Measurements from ENCODE around the gene RPGRIP1L.

The RPGRIP1L gene

DNA sequence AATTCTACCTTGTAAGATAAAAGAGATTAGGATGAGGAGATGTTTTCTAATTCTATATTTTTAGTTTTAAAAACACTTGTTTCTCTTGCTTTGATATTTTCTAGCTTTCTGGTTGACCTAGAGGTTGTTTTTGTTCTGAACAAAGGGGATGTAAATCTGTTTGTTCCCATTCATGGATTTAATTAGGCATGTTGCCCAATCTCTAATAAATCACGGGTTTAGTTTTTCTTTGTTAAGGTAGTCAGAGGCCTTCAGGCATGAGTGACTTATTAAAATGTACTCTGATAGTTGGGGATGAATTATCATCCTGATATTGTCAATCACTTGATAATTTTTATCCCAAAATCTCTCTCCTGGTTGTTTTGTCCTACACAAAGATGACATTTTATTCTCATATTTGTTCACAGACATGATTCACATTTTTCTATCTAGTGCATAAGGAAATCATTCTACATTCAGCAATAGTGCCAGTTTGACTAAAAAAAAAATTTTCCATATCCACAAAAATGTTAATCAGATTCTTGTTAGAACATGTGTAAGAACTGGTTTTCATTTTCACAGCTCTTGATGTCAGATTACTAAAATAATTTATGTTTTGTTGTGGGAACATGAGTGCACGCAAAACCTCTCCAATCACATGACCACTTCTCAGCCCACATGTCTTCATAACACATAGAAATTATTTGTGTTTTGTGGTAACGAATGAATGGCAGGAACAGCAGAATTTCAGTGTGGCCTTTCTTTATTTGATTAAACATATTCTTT lies 105.0 kb downstream of the RPGRIP1L start:
- DNase-seq = no peak

DNA sequence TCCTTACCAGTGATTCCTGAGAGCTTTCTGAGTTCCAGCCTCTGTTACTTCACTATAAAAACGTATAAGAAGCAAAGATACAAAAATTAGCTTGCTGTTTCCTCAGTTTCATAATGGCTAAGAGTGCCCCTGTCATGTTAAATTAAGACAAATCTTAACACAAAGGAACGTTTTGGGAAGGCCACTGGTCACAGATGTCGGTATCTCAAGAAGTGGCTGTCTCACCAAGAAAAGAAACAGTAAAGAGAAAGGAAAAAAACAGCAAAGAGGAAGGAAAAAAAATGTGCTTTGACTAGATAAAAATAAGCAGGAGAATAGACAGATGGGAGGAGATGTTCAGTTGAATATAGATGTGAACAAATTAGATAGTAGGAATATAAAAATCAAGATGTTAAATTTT lies 105.9 kb downstream of the RPGRIP1L start:
- no peak for DNase-seq

DNA sequence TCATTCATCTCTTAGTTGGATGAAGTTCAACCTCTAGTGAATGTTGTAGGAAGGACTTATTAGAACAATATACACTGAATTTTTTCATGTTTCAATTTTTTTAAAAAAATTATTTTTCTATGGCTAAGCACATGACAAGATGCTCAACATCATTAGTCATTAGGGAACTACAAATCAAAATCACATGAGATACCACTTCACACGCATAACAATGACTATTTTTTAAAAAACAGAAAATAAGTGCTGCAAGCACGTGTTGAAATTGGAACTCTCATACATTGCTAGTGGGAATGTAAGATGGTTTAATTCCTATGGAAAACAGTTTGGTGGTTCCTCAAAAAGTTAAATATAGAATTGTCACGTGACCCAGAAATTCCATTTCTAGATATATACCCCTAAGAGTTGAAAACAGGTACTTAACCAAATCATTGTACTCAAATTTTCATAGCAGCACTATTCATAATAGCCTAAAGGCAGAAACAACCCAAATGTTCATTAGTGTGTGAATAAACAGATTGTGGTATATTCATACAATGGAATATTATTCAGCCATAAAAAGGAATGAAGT lies 115.5 kb downstream of the RPGRIP1L start:
- DNase-seq = no peak

DNA sequence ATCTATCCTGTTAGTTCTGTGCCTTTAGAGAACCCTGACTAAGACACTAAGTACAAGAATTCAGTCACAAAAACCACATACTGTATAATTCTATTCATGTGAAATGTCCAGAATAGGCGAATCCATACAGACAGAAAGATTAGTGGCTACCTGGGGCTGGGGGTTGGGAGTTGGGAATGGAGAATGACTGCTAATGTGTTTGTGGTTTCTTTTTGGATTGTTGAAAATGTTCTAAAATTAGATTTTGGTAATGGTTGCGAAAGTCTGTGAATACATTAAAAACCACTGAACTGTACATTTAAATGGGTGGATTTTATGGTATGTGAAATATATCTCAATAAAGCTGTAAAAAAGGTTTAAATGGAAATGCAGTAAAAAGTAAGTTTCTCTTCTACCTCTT lies 120.3 kb downstream of the RPGRIP1L start:
- DNase-seq = no peak

DNA sequence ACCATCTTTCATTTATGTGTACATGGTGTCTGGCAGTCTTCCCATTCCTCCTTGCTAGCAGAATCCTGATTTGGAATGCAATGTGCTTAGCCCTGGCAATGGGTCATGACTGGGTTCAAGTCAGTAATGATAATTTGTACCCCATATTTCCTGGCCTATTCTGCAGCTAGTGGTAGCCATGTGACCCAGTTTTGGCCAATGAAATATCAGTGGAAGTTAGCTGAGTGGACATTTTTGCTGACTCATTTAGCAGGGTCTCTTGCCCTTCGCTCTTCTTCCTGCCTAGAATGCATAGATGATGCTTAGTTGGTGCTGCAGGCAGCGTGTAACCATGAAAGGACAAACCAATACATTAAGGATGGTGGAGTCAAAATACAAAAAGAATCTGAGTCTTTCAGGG lies 121.9 kb downstream of the RPGRIP1L start:
- DNase-seq = no peak

DNA sequence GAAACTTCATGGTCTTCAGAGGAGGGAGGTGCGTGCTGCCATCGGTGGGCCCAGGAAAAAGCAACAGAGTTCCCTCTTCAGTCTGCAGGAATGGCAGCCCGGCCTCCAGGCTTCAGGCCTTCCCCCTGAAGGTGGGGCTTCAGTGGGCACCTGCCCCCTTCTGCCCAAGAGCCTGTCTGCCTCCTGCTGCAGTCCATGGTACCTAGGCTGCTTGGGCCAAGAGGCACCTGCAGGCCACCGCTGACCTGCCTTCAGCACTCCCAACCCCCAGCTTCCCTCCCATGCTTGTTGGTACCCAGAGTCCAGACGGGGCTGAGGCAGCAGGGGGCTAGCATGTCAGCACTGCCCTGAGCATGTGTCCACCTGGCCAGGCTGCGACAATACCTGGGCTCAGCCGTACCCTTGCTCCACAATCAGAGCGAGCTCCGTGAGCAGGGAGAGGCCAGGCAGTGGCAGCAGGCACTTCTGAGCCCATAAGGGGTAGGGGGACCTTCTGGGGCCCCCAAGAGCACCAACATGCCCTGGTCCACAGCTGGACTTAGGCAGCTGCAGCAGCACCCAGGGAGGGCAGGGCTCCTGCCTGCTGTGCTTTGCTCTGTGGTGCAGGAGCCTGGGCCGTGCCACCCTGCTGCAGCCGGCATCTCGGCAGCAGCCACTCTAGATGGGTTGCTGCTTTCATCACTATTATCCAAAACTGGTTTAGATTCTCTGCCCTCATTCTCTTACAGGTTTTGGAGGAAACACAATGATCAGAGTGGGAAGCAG lies 123.4 kb downstream of the RPGRIP1L start:
- DNase-seq = no peak

DNA sequence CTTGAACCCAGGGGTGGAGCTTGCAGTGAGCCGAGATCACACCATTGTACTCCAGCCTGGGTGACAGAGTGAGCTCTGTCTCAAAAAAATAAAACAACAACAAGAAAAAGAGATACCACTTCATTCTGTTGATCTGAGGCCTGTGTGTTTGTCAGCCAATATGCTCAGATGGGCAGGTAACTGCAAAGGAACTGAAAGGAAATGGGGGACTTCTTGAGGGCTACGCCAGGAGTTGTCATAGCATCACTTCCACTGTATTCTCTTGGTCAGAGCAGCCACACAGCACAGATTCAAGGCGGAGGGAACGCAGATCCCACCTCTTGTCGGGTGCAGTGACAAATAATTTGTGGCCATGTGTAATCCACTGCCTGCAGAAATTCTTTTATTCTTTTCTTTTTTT lies 126.8 kb downstream of the RPGRIP1L start:
- DNase-seq = no peak

DNA sequence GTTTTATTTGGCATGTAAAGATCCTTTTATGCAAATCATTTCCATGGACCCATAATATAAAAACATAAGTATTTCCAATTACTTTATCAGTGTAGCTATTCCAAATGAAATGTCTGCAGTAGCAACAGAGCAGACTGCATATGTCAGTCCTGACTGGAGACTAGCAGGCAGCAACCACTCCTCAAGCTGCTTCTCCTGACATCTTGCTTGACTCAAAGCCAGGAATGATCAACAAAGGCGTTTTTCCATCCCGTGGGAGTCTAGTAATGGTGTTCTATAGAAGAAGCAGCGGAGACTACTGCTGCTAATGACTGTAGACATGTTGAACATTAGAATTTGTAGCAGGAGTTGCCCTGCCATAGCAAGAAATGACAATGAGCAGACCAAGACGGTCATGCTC lies 127.4 kb downstream of the RPGRIP1L start:
- peak; percentile 63 for DNase-seq

DNA sequence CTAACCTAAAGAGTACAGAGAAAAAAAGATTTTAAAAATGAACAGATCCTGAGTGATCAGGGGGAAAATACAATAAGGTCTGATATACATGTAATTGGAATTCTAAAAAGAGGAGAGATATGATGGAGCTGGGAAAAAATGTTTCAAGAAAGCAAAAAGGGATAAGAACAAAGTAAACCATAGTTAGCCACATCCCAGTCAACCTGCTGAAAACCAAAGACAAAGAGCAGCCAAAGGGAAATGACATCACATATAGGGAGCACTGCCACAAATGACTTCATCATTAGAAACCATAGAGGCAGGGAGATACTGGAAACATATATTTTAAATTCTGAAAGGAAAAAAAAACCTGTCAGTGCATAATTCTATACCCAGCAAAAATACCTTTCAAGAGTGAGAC lies 131.9 kb downstream of the RPGRIP1L start:
- DNase-seq = no peak

DNA sequence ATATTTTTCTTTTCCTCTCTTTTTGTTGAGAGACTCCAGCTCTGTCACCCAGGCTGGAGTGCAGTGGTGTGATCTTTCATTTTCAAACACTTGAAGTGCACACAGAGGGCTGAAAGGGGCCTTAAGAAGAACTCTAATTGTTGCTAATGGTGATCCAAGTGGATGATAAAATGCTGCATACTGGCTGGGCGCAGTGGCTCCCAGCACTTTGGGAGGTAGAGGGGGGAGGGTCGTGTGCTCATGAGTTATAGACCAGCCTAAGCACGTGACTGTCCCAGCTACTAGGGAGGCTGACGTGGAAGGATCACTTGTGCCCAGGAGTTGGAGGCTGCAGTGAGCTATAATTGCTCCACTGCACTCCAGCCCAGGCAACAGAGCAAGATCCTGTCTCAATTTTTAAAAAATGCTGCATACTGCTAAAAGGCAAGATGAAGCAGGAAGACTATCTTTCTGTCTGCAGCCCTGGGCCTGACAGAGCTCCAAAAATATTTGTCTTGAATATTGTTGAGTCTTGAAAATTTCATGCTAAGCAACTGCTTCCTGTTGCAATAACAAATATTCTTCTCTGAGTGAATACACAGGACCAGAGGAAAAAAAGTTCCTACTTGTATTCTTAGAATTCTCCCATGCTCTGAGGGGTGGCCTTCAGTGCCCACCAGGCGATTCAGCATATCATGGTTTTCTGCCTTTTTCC lies 137.0 kb downstream of the RPGRIP1L start:
- no peak for DNase-seq

DNA sequence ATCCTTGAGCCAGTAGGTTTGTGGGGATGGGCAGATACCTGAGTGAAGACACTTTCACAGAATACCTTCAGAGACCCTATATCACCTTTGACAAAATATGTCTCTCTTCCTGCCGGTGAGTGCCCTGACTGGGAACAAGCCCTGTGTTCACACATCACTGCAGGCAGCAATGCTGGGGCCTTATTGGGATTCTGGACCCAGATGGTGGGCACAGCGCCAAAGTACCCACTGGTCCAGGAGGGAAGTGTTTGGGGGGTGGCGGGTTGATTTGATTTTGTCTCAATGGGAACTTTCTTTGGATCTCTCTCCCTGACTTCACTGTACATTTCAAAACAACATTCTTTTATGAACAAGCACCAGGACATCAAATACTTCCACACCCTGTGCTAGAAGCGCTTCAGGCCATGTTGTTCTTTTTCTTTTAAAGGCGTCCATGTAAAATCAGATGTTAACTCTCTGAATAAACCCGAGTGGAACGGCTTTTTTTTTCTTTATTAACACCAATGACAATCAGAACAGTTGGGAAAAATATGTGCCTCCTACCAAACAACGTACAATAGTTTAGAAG lies 138.3 kb downstream of the RPGRIP1L start:
- DNase-seq = no peak

DNA sequence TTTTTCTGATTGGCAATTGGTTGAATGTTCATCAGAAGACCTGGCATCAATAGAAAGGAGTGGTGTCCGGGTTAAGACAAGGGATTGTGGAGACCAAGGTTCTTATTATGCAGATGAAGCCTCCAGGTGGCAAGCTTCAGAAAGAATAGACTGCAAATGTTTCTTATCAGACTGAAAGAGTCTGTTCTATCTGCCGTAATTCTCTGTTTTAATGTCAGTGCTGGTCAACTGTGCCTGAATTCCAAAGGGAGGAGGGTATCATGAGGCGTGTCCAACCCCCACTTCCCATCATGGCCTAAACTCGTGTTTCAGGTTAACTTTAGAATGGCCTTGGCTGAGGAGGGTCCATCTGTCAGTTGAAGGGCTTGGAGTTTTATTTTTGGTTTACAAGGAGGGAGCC lies 140.2 kb downstream of the RPGRIP1L start:
- no peak for DNase-seq

DNA sequence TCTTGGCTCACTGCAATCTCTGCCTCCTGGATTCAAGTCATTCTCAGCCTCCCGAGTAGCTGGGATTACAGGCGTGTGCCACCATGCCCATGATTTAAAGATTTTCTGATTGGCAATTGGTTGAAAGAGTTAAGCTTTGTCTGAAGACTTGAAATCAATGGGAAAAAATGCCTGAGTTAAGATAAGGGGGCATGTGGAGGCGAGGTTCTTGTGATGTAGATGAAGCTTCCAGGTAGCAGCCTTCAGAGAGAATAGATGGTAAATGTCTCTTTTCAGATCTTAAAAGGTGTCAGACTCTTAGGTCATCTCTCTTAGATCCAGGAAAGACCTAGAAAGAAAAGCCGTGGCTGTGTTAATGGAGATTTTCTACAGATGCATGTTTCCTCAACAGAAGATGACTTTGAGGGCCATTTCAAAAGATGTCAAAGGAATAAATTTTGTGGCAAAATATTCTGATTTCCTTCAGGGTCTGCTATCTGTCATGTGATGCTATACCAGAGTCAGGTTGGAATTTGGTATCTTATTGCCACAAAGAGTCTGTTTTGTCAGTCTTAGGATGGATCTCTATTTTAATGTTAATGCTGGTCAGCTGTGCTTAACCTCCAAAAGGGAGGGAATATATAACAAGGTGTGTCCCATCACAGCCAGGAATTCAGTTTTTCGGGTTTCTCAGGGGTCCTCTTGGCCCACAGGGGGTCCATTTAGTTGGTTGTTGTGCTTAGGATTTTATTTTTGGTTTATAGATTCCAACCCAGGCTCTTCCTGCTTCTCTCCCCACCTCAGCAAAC lies 142.4 kb downstream of the RPGRIP1L start:
- no peak for DNase-seq

DNA sequence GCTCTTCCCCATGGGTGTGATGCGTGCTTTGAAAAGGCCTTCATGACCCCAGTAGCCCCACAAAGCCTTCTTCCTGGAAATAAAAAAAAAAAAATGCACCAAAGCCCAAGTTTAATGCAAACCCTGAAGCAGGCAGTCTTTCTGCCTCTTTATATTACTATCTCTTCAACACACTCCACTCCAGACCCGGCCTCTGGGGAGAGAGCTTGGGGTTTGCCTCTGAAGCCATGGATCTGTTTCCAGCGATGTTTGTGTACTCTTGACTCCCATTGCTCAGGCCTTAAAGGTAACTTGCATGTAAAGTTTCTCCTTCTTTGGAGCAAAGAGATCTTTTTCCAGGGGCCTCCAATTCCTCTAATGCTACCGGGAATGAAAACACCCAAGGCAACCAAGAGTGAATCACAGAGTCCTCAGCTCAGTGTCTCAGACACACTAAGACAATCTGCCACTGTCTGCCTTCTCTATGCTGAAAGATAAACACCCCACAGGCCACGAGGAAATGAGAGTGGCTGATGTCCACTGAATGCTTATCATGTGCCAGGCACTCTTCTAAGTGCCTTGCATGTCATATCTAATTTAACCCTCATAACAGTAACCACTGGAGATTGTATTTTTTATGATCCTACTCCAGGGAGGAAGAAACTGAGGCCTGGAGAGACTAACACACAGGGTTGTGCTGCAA lies 144.2 kb downstream of the RPGRIP1L start:
- no peak for DNase-seq

DNA sequence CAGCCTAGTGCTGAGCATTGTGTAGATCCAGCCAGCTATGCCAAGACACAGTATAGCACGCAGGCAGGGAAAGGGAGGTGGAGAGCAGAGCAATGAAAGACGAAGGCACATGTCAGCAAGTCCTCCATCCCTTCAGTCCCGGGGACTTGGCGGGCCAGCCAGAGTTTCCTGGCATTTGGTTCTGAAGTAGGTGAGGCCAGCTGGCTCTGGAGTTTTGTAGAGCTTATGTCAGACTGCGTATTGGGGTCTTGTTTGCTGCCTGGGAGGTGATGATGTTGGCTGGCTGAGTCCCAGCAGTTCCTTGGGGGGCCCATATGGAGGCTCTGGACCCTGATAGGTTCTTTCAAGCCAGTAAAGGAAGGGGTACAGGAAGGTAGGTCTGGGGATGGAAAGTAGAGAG lies 144.9 kb downstream of the RPGRIP1L start:
- no peak for DNase-seq

DNA sequence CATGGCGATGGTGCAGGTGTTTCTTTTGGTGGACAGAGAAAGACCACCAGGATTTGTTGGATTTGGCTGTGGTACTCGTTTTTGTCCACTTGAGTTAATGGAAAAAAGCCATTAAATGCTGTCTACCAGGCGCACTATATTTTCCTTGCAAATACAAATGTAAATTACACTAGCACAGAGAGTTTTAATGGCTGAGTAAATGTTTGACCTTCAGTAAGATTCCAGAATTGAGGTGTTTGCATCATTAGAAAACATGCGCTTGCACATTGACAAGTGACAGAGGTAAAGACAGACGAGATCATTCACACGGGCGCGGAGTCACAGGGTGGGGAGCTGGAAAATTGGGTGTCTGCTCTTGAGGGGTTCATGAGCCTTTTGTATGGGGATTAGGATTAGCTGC lies 147.1 kb downstream of the RPGRIP1L start:
- DNase-seq = no peak

DNA sequence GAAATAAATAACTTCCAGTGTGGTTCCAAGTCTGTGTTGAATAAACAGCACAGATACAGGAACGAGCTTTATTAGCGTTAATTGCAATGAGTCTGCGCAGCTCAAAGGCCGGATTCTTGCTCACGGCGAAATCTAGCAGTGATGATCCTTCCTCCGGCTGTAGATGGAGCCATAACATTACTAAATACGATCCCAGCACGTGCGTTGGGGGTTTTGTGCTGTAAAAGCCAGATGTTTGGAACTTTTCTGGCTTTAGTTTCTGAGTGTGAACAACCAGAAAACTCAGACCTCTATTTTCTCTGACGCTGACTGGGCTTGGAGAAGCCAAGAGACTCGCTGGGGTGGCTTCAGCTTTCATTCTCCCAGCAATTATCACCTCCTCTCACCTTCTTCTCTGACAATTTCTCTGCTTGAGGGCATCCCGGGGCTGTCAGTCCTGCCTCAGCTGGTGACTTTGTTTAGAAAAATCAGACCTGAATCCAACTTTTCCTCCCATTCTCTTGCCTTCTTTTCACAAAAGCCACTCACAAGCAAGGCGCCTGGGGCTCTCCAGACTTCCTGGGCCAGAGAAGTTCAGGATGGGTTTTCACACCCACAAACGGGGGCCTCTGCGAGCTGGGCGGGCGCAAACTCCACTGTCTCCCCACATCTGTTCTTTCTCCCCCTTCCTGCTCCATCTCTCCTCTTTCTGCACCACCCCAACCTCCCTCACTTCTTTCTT lies 153.5 kb downstream of the RPGRIP1L start:
- peak; percentile 85 for DNase-seq
